Right lobe of liver (tissue), 6 donors: ENCODE results near the gene WHRN. TPM values are rescaled to one million over a fixed set of nuclear protein-coding genes. Genes with fewer than 3 reads are reported as not detected.

Experiments
- ATAC-seq, 4 donors: fragments of 200-7000 bp; cut with Tn5 transposase; one replicate each; pipeline ENCODE4 v1.9.1; 2020; ENCODE audit warnings: mild to moderate bottlenecking in 4 of 4, moderate library complexity in 4 of 4
- DNase-seq, 3 donors: peaks; one replicate each; pipeline ENCODE4 v3.0.0-alpha.2; 2020
- H3K27ac ChIP-seq, 3 donors: fragments of 200-600 bp; one replicate each; pipeline ENCODE4 v1.8.0; 2022
- H3K27me3 ChIP-seq, 2 donors: fragments of 200-600 bp; one replicate each; pipeline ENCODE4 v1.8.0; 2022
- H3K36me3 ChIP-seq, 4 donors: fragments of 200-600 bp; sonication (generic) in 1 of 4; one replicate each; pipeline versions ENCODE4 v1.5.1 to v1.8.0; 2017 to 2022; ENCODE audit warnings: control low read depth in 1 of 4
- H3K4me1 ChIP-seq, 4 donors: fragments of 200-600 bp; sonication (generic) in 1 of 4; one replicate each; pipeline versions ENCODE4 v1.5.1 to v1.8.0; 2017 to 2022; ENCODE audit warnings: control low read depth in 1 of 4
- H3K4me3 ChIP-seq, 3 donors: fragments of 200-600 bp; one replicate each; pipeline ENCODE4 v1.8.0; 2022
- H3K9me3 ChIP-seq, 4 donors: fragments of 200-600 bp; sonication (generic) in 1 of 4; one replicate each; pipeline versions ENCODE4 v1.5.1 to v1.8.0; 2017 to 2022; ENCODE audit warnings: control low read depth in 1 of 4
- POLR2A ChIP-seq: fragments of 450-650 bp; IDR thresholded peaks from one replicate; pipeline ENCODE4 v1.6.1; 2017; ENCODE audit warnings: antibody characterized with exemption, mild to moderate bottlenecking
- WGBS: methylation state at CpG from one replicate; pipeline ENCODE4 v1.1.6; 2018; ENCODE audit warnings: low coverage, low lambda C conversion rate; ENCODE audit not compliant: insufficient coverage; ENCODE audit errors: missing lambda C conversion rate; 5-methylcytosine and 5-hydroxymethylcytosine counted together
- intact Hi-C, 2 donors: fragments of 100-400 bp; cut with DNase I; formaldehyde crosslinking; loops; one replicate each; pipeline versions ENCODE4 v1.11.2 to v1.14.1; 2022
- total RNA-seq, 6 experiments: library from RNA; depleted of rRNA in 2 of 6; stranded (reverse); fragments of >200 nt in 2 of 6; fragmentation: NEBNext Ultra II Directional in 3 of 6; extraction: Animal tissue kit (Norgen Biotek cat#: 25700) in 3 of 6; gene quantifications; one replicate each; pipeline versions ENCODE4 v1.1.0 to v1.2.4, GENCODE V29; 2016 to 2023
- TF ChIP-seq, protein P1 (sequence below), 4 donors: fragments of 200-600 bp in 3 of 4; fragments of 450-650 bp in 1 of 4; IDR thresholded peaks; one replicate each; pipeline versions ENCODE4 v1.5.1 to v1.8.0; 2016 to 2022; ENCODE audit warnings: antibody characterized with exemption in 4 of 4, mild to moderate bottlenecking in 2 of 4
- donor health status: DM: no; HTN: yes; CAD: no.
- donor health status: DM: no; HTN: no; CAD: no.
- donor health status: DM: no; HTN: no; CAD: no.
- donor health status: DM: no; HTN: yes; CAD: no.
- donor health status: DM: no; HTN: yes; CAD: no.

The WHRN gene
- total RNA-seq, 6 experiments from 2014 or later, result 2.1 to 3.7 (median 2.7) TPM

DNA sequence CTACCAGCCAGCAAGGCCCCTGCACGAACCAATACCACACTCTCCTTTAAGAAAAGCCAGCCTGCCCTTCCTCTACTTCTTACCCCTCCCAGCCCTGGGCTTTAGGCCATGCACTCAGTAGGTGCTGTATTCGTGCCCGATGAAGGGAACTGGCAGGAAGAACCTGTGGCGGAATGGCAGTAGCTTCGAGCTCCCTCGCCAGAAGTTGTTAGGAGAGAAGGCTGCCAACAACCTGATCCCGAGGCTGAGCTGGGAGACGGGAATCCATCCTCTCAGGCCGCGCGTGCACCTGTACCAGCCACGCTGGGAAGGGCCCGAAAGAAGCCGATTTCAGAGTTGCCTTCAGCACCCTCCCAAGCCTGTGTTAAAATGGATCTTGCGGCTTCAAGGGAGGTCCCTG, 72.2 kb downstream of the WHRN start:
- intact Hi-C loops, result no loop called here
- DNase-seq (peak in 2 of 3 donors; percentile 16 to 22), ATAC-seq (no peak)
- no peaks in the 10 kb centered on the region for H3K36me3 ChIP-seq
- no peak overlapping the region for H3K4me3 ChIP-seq
- TF ChIP-seq, protein P1, sequence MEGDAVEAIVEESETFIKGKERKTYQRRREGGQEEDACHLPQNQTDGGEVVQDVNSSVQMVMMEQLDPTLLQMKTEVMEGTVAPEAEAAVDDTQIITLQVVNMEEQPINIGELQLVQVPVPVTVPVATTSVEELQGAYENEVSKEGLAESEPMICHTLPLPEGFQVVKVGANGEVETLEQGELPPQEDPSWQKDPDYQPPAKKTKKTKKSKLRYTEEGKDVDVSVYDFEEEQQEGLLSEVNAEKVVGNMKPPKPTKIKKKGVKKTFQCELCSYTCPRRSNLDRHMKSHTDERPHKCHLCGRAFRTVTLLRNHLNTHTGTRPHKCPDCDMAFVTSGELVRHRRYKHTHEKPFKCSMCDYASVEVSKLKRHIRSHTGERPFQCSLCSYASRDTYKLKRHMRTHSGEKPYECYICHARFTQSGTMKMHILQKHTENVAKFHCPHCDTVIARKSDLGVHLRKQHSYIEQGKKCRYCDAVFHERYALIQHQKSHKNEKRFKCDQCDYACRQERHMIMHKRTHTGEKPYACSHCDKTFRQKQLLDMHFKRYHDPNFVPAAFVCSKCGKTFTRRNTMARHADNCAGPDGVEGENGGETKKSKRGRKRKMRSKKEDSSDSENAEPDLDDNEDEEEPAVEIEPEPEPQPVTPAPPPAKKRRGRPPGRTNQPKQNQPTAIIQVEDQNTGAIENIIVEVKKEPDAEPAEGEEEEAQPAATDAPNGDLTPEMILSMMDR (IDR thresholded peaks at IDR 0.05), result no peak
- TF ChIP-seq POLR2A, result no peak
- no peaks in the 10 kb centered on the region for H3K27me3 ChIP-seq
- 89% methylated on average over 9 of the region's 15 CpGs for WGBS
- no peaks in the 10 kb centered on the region for H3K4me1 ChIP-seq
- no peaks in the 10 kb centered on the region for H3K9me3 ChIP-seq
- no peak overlapping the region for H3K27ac ChIP-seq

DNA sequence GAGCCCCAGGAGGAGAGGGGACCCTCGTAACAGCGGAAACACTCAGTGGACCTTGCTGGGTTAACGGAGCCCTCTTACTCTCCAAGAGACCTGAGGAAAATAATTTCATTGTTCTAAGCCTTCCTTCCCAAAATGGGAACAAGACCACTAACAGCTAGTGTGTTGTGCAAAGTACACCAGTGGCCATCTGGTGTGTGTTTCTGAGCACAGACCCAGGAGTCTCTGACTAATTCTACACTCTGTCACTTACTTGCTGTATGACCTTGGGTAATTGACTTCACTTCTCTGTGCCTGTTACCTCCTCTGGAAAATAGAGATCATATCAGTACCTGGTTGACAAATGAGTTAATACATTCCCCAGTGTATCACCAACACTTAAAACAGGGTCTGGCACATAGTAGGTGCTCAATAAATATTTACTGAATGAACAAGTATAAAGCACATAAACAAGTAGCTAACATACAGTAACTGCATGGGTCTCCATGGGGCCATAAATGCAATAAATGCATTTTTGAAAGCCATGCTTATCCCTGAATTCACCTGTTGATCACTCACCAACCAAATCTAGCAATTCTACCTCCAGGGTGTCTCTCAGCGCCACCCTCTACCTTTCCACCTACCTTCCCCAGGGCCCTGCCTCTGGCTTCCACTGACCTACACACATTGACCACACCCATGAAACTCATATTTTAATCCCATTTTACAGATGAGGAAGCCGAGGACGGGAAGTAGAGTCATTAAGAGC, 72.8 kb downstream of the WHRN start:
- Histone ChIP-seq H3K27ac (no peak overlapping the region), H3K27me3 (no peaks in the 10 kb centered on the region), H3K4me3 (no peak overlapping the region), H3K4me1 (no peaks in the 10 kb centered on the region), H3K9me3 (no peaks in the 10 kb centered on the region), H3K36me3 (no peaks in the 10 kb centered on the region)
- no peak for TF ChIP-seq POLR2A
- TF ChIP-seq, protein P1 (IDR thresholded peaks at IDR 0.05), result no peak
- intact Hi-C loops, result no loop called here
- WGBS, result 81% methylated on average over 6 of the region's 6 CpGs
- peak in 1 of 3 donors; percentile 11 for DNase-seq
- no peak for ATAC-seq

DNA sequence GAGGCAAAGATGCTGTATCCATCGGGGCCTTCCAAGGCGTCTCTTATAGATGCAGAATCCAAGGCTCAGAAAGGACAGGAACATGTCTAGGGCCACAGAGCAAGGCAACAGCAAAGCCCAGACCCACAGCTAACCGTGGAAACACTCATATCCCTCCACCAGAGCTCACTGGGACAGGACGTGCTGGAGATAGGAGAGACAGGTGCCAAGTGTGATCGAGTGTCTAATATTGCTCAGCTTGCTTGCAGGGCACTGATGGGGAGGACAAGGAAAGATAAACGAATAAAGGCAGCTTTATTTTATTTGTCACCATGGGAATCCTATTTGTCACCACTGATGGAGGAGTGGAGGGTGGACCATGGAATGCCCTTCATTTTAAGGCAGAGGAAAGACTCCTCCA, 73.5 kb downstream of the WHRN start:
- Histone ChIP-seq H3K4me1 (no peaks in the 10 kb centered on the region), H3K36me3 (no peaks in the 10 kb centered on the region), H3K27ac (no peak overlapping the region), H3K9me3 (no peaks in the 10 kb centered on the region), H3K4me3 (no peak overlapping the region), H3K27me3 (no peaks in the 10 kb centered on the region)
- ATAC-seq, result no peak
- peak in 1 of 3 donors; percentile 11 for DNase-seq
- intact Hi-C loops, result no loop called here
- TF ChIP-seq, protein P1 (IDR thresholded peaks at IDR 0.05), result no peak
- TF ChIP-seq POLR2A, result no peak
- 87% methylated on average over 5 of the region's 6 CpGs for WGBS

DNA sequence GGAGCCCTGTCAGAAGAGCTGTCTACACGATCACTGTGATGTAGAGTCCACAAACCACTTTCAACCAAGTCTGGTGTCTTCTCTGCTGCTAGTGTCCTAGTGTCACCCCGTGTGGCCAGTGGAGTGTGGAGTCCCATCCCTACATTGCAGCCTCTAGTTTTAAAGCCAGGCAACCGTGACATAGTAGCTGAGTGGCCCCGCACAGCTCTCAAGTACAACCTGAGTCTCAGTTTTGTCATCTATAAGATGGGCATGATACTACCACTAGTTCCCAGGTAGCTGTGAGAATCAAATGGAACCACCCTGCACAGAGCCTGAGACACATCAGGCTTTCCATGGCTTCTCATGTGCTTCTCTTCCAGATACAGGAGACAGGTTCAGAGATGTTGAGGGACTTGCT, 74.3 kb downstream of the WHRN start:
- intact Hi-C loops, result no loop called here
- TF ChIP-seq, protein P1 (IDR thresholded peaks at IDR 0.05), result no peak
- TF ChIP-seq POLR2A, result no peak
- DNase-seq (peak in 1 of 3 donors; percentile 16), ATAC-seq (no peak)
- Histone ChIP-seq H3K27ac (no peak overlapping the region), H3K9me3 (no peaks in the 10 kb centered on the region), H3K36me3 (no peaks in the 10 kb centered on the region), H3K4me1 (no peaks in the 10 kb centered on the region), H3K4me3 (no peak overlapping the region), H3K27me3 (no peaks in the 10 kb centered on the region)
- 100% methylated on average over 1 of the region's 4 CpGs for whole genome bisulfite sequencing
